GM04503 (cell line): ENCODE measurements around the gene CLEC2B.

Experiments
- DNase-seq: peaks from one replicate; pipeline ENCODE4 v3.0.0-alpha.2; 2012; ENCODE audit warnings: low read depth

Gene CLEC2B

GRCh38 chr12:9808504-9808903, 60.6 kb downstream of the CLEC2B start:
- no peak for DNase-seq

GRCh38 chr12:9806714-9807113, 62.4 kb downstream of the CLEC2B start:
- no peak for DNase-seq

- DNase-seq: no peak
These were observed 63.3 kb downstream of the CLEC2B start for GRCh38 chr12:9805883-9806282.
